ENCODE results near the gene CCDC38.

- TF ChIP-seq CTCF (IDR thresholded peaks at IDR 0.05; ENCODE audit: low read depth, low read length, missing input control) (no peak), SP1 (IDR thresholded peaks at IDR 0.05) (no peak), ATF3 (IDR thresholded peaks at IDR 0.05) (no peak), ZBTB33 (IDR thresholded peaks at IDR 0.05) (no peak), TAF1 (conservative IDR thresholded peaks at IDR 0.05) (no peak), RXRA (IDR thresholded peaks at IDR 0.05) (no peak)
Observed at GRCh38 chr12:95975491-95975890, 33.1 kb upstream of the CCDC38 start.
